Measurements from ENCODE around the gene LRRC49. TPM values are rescaled to one million over a fixed set of nuclear protein-coding genes. Genes with fewer than 3 reads are reported as not detected.
A peak's percentile ranks its signal among the peaks of the same experiment; 100 is the strongest.

The LRRC49 gene
- total RNA-seq, 4 donors from 2014 or later: 3.3 to 10.4 (median 7.0) TPM

GRCh38 chr15:71088155-71088554, 195.5 kb downstream of the LRRC49 start:
- Histone ChIP-seq H3K4me1 (peaks cover 0 to 2% (median under 1%) of the 10 kb centered on the region in 4 donors), H3K27ac (replicated peaks in 1 of 4) (no peak overlapping the region), H3K36me3 (no peaks in the 10 kb centered on the region), H3K9me3 (peaks cover 0 to 7% (median 0%) of the 10 kb centered on the region in 4 donors), H3K4me3 (no peak overlapping the region), H3K27me3 (peaks cover 0 to 15% (median 0%) of the 10 kb centered on the region in 4 donors)
- intact Hi-C loops (cut with DNase I): no loop called here
- TF ChIP-seq POLR2A (IDR thresholded peaks at IDR 0.05; ENCODE audit: low read depth) (no peak), CTCF (IDR thresholded peaks at IDR 0.05) (no peak), POLR2AphosphoS5 (IDR thresholded peaks at IDR 0.05) (no peak), EP300 (IDR thresholded peaks at IDR 0.05) (no peak)
- no peak for DNase-seq (ENCODE audit: extremely low spot score)

GRCh38 chr15:71088683-71089082, 196.1 kb downstream of the LRRC49 start:
- Histone ChIP-seq H3K27ac (replicated peaks in 1 of 4) (no peak overlapping the region), H3K9me3 (peaks cover 0 to 7% (median 0%) of the 10 kb centered on the region in 4 donors), H3K4me3 (no peak overlapping the region), H3K27me3 (peaks cover 0 to 15% (median 0%) of the 10 kb centered on the region in 4 donors), H3K4me1 (no peaks in the 10 kb centered on the region), H3K36me3 (no peaks in the 10 kb centered on the region)
- TF ChIP-seq POLR2A (IDR thresholded peaks at IDR 0.05; ENCODE audit: low read depth) (no peak), POLR2AphosphoS5 (IDR thresholded peaks at IDR 0.05) (no peak), CTCF (IDR thresholded peaks at IDR 0.05) (no peak), EP300 (IDR thresholded peaks at IDR 0.05) (no peak)
- DNase-seq (ENCODE audit: extremely low spot score): no peak
- 92% methylated on average over 1 of the region's 1 CpG for WGBS
- intact Hi-C loops (cut with DNase I): no loop called here

GRCh38 chr15:71089801-71090200, 197.2 kb downstream of the LRRC49 start:
- Histone ChIP-seq H3K27ac (replicated peaks in 1 of 4) (no peak overlapping the region), H3K4me1 (no peaks in the 10 kb centered on the region), H3K36me3 (no peaks in the 10 kb centered on the region), H3K9me3 (peaks cover 0 to 7% (median 0%) of the 10 kb centered on the region in 4 donors), H3K4me3 (no peak overlapping the region), H3K27me3 (peaks cover 0 to 11% (median 0%) of the 10 kb centered on the region in 4 donors)
- intact Hi-C loops (cut with DNase I): no loop called here
- DNase-seq (ENCODE audit: extremely low spot score): peak; percentile 75
- 32% methylated on average over 1 of the region's 1 CpG for WGBS
- TF ChIP-seq POLR2A (IDR thresholded peaks at IDR 0.05; ENCODE audit: low read depth): no peak
- TF ChIP-seq EP300 (IDR thresholded peaks at IDR 0.05): no peak
- TF ChIP-seq CTCF (IDR thresholded peaks at IDR 0.05): no peak
- no peak for TF ChIP-seq POLR2AphosphoS5 (IDR thresholded peaks at IDR 0.05)

GRCh38 chr15:71091601-71092000, 199.0 kb downstream of the LRRC49 start:
- Histone ChIP-seq H3K27ac (replicated peaks in 1 of 4) (no peak overlapping the region), H3K27me3 (peaks cover 0 to 5% (median 0%) of the 10 kb centered on the region in 4 donors), H3K36me3 (no peaks in the 10 kb centered on the region), H3K4me3 (no peak overlapping the region), H3K9me3 (peaks cover 0 to 7% (median 0%) of the 10 kb centered on the region in 4 donors), H3K4me1 (no peaks in the 10 kb centered on the region)
- no peak for TF ChIP-seq POLR2A (IDR thresholded peaks at IDR 0.05; ENCODE audit: low read depth)
- WGBS: 80% methylated on average over 1 of the region's 1 CpG
- no peak for DNase-seq (ENCODE audit: extremely low spot score)
- intact Hi-C loops (cut with DNase I): no loop called here

GRCh38 chr15:71092056-71092600, 199.5 kb downstream of the LRRC49 start:
- intact Hi-C loops (cut with DNase I): no loop called here
- TF ChIP-seq POLR2AphosphoS5 (IDR thresholded peaks at IDR 0.05) (no peak), CTCF (IDR thresholded peaks at IDR 0.05) (no peak), EP300 (IDR thresholded peaks at IDR 0.05) (no peak), POLR2A (IDR thresholded peaks at IDR 0.05; ENCODE audit: low read depth) (no peak)
- no peak overlapping the region for H3K27ac ChIP-seq (replicated peaks in 1 of 4)
- DNase-seq (ENCODE audit: extremely low spot score): peak; percentile 62
- H3K4me3 ChIP-seq: no peak overlapping the region
- peaks cover 0 to 7% (median 0%) of the 10 kb centered on the region in 4 donors for H3K9me3 ChIP-seq
- peaks cover 0 to 5% (median 0%) of the 10 kb centered on the region in 4 donors for H3K27me3 ChIP-seq
- 94% methylated on average over 7 of the region's 7 CpGs for WGBS
- no peaks in the 10 kb centered on the region for H3K4me1 ChIP-seq
- H3K36me3 ChIP-seq: no peaks in the 10 kb centered on the region

Measured in esophagus muscularis mucosa (tissue), 4 donors.